ENCODE measurements around the gene CSNK2A1.

The CSNK2A1 gene

GRCh38 chr20:544153-544725, 649 bp upstream of the CSNK2A1 start:
- peaks cover 28% of the 10 kb centered on the region for H3K4me1 ChIP-seq (ENCODE audit: control insufficient read depth, insufficient read depth, low read length)
- peak overlapping the region; percentile 93 for H3K9ac ChIP-seq (ENCODE audit: low read depth, low read length)
- H3K27me3 ChIP-seq (ENCODE audit: control insufficient read depth, insufficient read depth, low read length), result peaks cover 12% of the 10 kb centered on the region
- H3K36me3 ChIP-seq (ENCODE audit: control insufficient read depth, insufficient read depth, low read length), result peaks cover 5% of the 10 kb centered on the region; the same call in 1 of the 2 replicates
- peak overlapping the region; percentile 96 for H3K27ac ChIP-seq (ENCODE audit: low read depth, low read length)
- no peaks in the 10 kb centered on the region for H3K9me3 ChIP-seq (ENCODE audit: control insufficient read depth, insufficient read depth, low read length)
- H3K4me3 ChIP-seq (ENCODE audit: low read depth, low read length), result peak overlapping the region; percentile 98

GRCh38 chr20:542777-543368, 717 bp downstream of the CSNK2A1 start:
- peaks cover 38% of the 10 kb centered on the region for H3K4me1 ChIP-seq (ENCODE audit: control insufficient read depth, insufficient read depth, low read length)
- H3K27ac ChIP-seq (ENCODE audit: low read depth, low read length), result peak overlapping the region; percentile 96

GRCh38 chr20:540391-541201, 3.0 kb downstream of the CSNK2A1 start:
- H3K27me3 ChIP-seq (ENCODE audit: control insufficient read depth, insufficient read depth, low read length), result peaks cover 2% of the 10 kb centered on the region; the same call in 1 of the 2 replicates
- H3K36me3 ChIP-seq (ENCODE audit: control insufficient read depth, insufficient read depth, low read length), result peaks cover 5% of the 10 kb centered on the region; the same call in 1 of the 2 replicates
- H3K27ac ChIP-seq (ENCODE audit: low read depth, low read length), result peak overlapping the region; percentile 21
- peak overlapping the region; percentile 98; the same call in 1 of the 2 replicates for H3K4me3 ChIP-seq (ENCODE audit: low read depth, low read length)
- H3K9ac ChIP-seq (ENCODE audit: low read depth, low read length), result no peak overlapping the region
- peaks cover 59% of the 10 kb centered on the region for H3K4me1 ChIP-seq (ENCODE audit: control insufficient read depth, insufficient read depth, low read length)
- no peaks in the 10 kb centered on the region for H3K9me3 ChIP-seq (ENCODE audit: control insufficient read depth, insufficient read depth, low read length)

More at GRCh38 chr20:542777-543368, 717 bp downstream of the CSNK2A1 start:
- peaks cover 5% of the 10 kb centered on the region; the same call in 1 of the 2 replicates for H3K36me3 ChIP-seq (ENCODE audit: control insufficient read depth, insufficient read depth, low read length)
- H3K9ac ChIP-seq (ENCODE audit: low read depth, low read length), result peak overlapping the region; percentile 93
- no peaks in the 10 kb centered on the region for H3K9me3 ChIP-seq (ENCODE audit: control insufficient read depth, insufficient read depth, low read length)
- peaks cover 12% of the 10 kb centered on the region for H3K27me3 ChIP-seq (ENCODE audit: control insufficient read depth, insufficient read depth, low read length)
- peak overlapping the region; percentile 98 for H3K4me3 ChIP-seq (ENCODE audit: low read depth, low read length)

GRCh38 chr20:539848-540247, 3.7 kb downstream of the CSNK2A1 start:
- Histone ChIP-seq H3K4me3 (ENCODE audit: low read depth, low read length) (peak overlapping the region; percentile 27; the same call in 1 of the 2 replicates), H3K9me3 (ENCODE audit: control insufficient read depth, insufficient read depth, low read length) (no peaks in the 10 kb centered on the region), H3K27me3 (ENCODE audit: control insufficient read depth, insufficient read depth, low read length) (no peaks in the 10 kb centered on the region), H3K27ac (ENCODE audit: low read depth, low read length) (peak overlapping the region; percentile 21), H3K36me3 (ENCODE audit: control insufficient read depth, insufficient read depth, low read length) (peaks cover 5% of the 10 kb centered on the region; the same call in 1 of the 2 replicates), H3K9ac (ENCODE audit: low read depth, low read length) (no peak overlapping the region), H3K4me1 (ENCODE audit: control insufficient read depth, insufficient read depth, low read length) (peaks cover 59% of the 10 kb centered on the region)

GRCh38 chr20:539191-539590, 4.4 kb downstream of the CSNK2A1 start:
- H3K4me3 ChIP-seq (ENCODE audit: low read depth, low read length), result no peak overlapping the region
- no peak overlapping the region for H3K27ac ChIP-seq (ENCODE audit: low read depth, low read length)
- H3K4me1 ChIP-seq (ENCODE audit: control insufficient read depth, insufficient read depth, low read length), result peaks cover 61% of the 10 kb centered on the region
- H3K27me3 ChIP-seq (ENCODE audit: control insufficient read depth, insufficient read depth, low read length), result no peaks in the 10 kb centered on the region
- no peak overlapping the region for H3K9ac ChIP-seq (ENCODE audit: low read depth, low read length)
- H3K36me3 ChIP-seq (ENCODE audit: control insufficient read depth, insufficient read depth, low read length), result peaks cover 5% of the 10 kb centered on the region; the same call in 1 of the 2 replicates
- no peaks in the 10 kb centered on the region for H3K9me3 ChIP-seq (ENCODE audit: control insufficient read depth, insufficient read depth, low read length)

GRCh38 chr20:537983-538382, 5.6 kb downstream of the CSNK2A1 start:
- H3K9ac ChIP-seq (ENCODE audit: low read depth, low read length), result no peak overlapping the region
- H3K9me3 ChIP-seq (ENCODE audit: control insufficient read depth, insufficient read depth, low read length), result no peaks in the 10 kb centered on the region
- H3K4me1 ChIP-seq (ENCODE audit: control insufficient read depth, insufficient read depth, low read length), result peaks cover 60% of the 10 kb centered on the region
- H3K27ac ChIP-seq (ENCODE audit: low read depth, low read length), result no peak overlapping the region
- H3K4me3 ChIP-seq (ENCODE audit: low read depth, low read length), result no peak overlapping the region
- no peaks in the 10 kb centered on the region for H3K27me3 ChIP-seq (ENCODE audit: control insufficient read depth, insufficient read depth, low read length)
- peaks cover 5% of the 10 kb centered on the region; the same call in 1 of the 2 replicates for H3K36me3 ChIP-seq (ENCODE audit: control insufficient read depth, insufficient read depth, low read length)

- Histone ChIP-seq H3K9me3 (ENCODE audit: control insufficient read depth, insufficient read depth, low read length) (no peaks in the 10 kb centered on the region), H3K9ac (ENCODE audit: low read depth, low read length) (peak overlapping the region; percentile 11; the same call in 1 of the 2 replicates), H3K36me3 (ENCODE audit: control insufficient read depth, insufficient read depth, low read length) (peaks cover 5% of the 10 kb centered on the region; the same call in 1 of the 2 replicates)
Measured at GRCh38 chr20:536426-537010, 7.1 kb downstream of the CSNK2A1 start.

GRCh38 chr20:535958-536357, 7.6 kb downstream of the CSNK2A1 start:
- Histone ChIP-seq H3K36me3 (ENCODE audit: control insufficient read depth, insufficient read depth, low read length) (peaks cover 3% of the 10 kb centered on the region; the same call in 1 of the 2 replicates), H3K4me1 (ENCODE audit: control insufficient read depth, insufficient read depth, low read length) (peaks cover 52% of the 10 kb centered on the region)

More at GRCh38 chr20:536426-537010, 7.1 kb downstream of the CSNK2A1 start:
- Histone ChIP-seq H3K4me1 (ENCODE audit: control insufficient read depth, insufficient read depth, low read length) (peaks cover 54% of the 10 kb centered on the region), H3K27ac (ENCODE audit: low read depth, low read length) (no peak overlapping the region), H3K27me3 (ENCODE audit: control insufficient read depth, insufficient read depth, low read length) (no peaks in the 10 kb centered on the region), H3K4me3 (ENCODE audit: low read depth, low read length) (no peak overlapping the region)

GRCh38 chr20:533526-533925, 10.1 kb downstream of the CSNK2A1 start:
- no peaks in the 10 kb centered on the region for H3K9me3 ChIP-seq (ENCODE audit: control insufficient read depth, insufficient read depth, low read length)
- peaks cover 33% of the 10 kb centered on the region for H3K4me1 ChIP-seq (ENCODE audit: control insufficient read depth, insufficient read depth, low read length)
- peaks cover 5% of the 10 kb centered on the region; the same call in 1 of the 2 replicates for H3K36me3 ChIP-seq (ENCODE audit: control insufficient read depth, insufficient read depth, low read length)
- H3K4me3 ChIP-seq (ENCODE audit: low read depth, low read length), result no peak overlapping the region
- no peak overlapping the region for H3K9ac ChIP-seq (ENCODE audit: low read depth, low read length)
- no peaks in the 10 kb centered on the region for H3K27me3 ChIP-seq (ENCODE audit: control insufficient read depth, insufficient read depth, low read length)
- no peak overlapping the region for H3K27ac ChIP-seq (ENCODE audit: low read depth, low read length)

More at GRCh38 chr20:535958-536357, 7.6 kb downstream of the CSNK2A1 start:
- Histone ChIP-seq H3K9me3 (ENCODE audit: control insufficient read depth, insufficient read depth, low read length) (no peaks in the 10 kb centered on the region), H3K4me3 (ENCODE audit: low read depth, low read length) (no peak overlapping the region), H3K9ac (ENCODE audit: low read depth, low read length) (no peak overlapping the region), H3K27ac (ENCODE audit: low read depth, low read length) (no peak overlapping the region), H3K27me3 (ENCODE audit: control insufficient read depth, insufficient read depth, low read length) (no peaks in the 10 kb centered on the region)

- H3K27me3 ChIP-seq (ENCODE audit: control insufficient read depth, insufficient read depth, low read length), result no peaks in the 10 kb centered on the region
- no peaks in the 10 kb centered on the region for H3K9me3 ChIP-seq (ENCODE audit: control insufficient read depth, insufficient read depth, low read length)
- no peak overlapping the region for H3K4me3 ChIP-seq (ENCODE audit: low read depth, low read length)
- H3K27ac ChIP-seq (ENCODE audit: low read depth, low read length), result no peak overlapping the region
- H3K4me1 ChIP-seq (ENCODE audit: control insufficient read depth, insufficient read depth, low read length), result peaks cover 27% of the 10 kb centered on the region
- H3K36me3 ChIP-seq (ENCODE audit: control insufficient read depth, insufficient read depth, low read length), result peaks cover 13% of the 10 kb centered on the region
- no peak overlapping the region for H3K9ac ChIP-seq (ENCODE audit: low read depth, low read length)
Measured at GRCh38 chr20:532530-532929, 11.1 kb downstream of the CSNK2A1 start.

Measured in HUES48 (cell line).